HEK293T (cell line): ENCODE data around the gene MARS1.

Experiments used
- CTCF ChIA-PET: fragments of 350-600 bp; formaldehyde crosslinking; extraction: SDS; loops from one replicate; lab custom pipeline; 2021; ENCODE audit warnings: antibody characterized with exemption, inconsistent platforms; lab: Yijun Ruan, JAX
- POLR2A ChIA-PET: fragments of 350-600 bp; formaldehyde crosslinking; extraction: SDS; loops from one replicate; lab custom pipeline; 2020; ENCODE audit warnings: antibody characterized with exemption, inconsistent platforms; lab: Yijun Ruan, JAX
- DNase-seq: peaks from one replicate; pipeline ENCODE4 v3.0.0; 2012; ENCODE audit warnings: mixed read lengths; ENCODE audit errors: extremely low spot score
- ARNT ChIP-seq: fragments of 450-650 bp; IDR thresholded peaks from 2 replicates; pipeline ENCODE4 v1.6.1; 2017; ENCODE audit warnings: mild to moderate bottlenecking
- BHLHE40 ChIP-seq: fragments of 450-650 bp; IDR thresholded peaks from 2 replicates; pipeline ENCODE4 v1.6.1; 2016; ENCODE audit warnings: mild to moderate bottlenecking, moderate library complexity, borderline replicate concordance
- CTBP1 ChIP-seq: fragments of 450-650 bp; IDR thresholded peaks from 2 replicates; pipeline ENCODE4 v1.6.1; 2016; ENCODE audit warnings: borderline replicate concordance
- ELF4 ChIP-seq: fragments of 450-650 bp; IDR thresholded peaks from 2 replicates; pipeline ENCODE4 v1.6.1; 2017; ENCODE audit warnings: antibody characterized with exemption
- FOXA1 ChIP-seq: fragments of 450-650 bp; IDR thresholded peaks from 2 replicates; pipeline ENCODE4 v1.6.1; 2016; ENCODE audit warnings: mild to moderate bottlenecking
- FOXK2 ChIP-seq: fragments of 450-650 bp; IDR thresholded peaks from 2 replicates; pipeline ENCODE4 v1.6.1; 2016; ENCODE audit warnings: mild to moderate bottlenecking
- FOXM1 ChIP-seq: fragments of 450-650 bp; IDR thresholded peaks from 2 replicates; pipeline ENCODE4 v1.6.1; 2017; ENCODE audit warnings: mild to moderate bottlenecking, borderline replicate concordance
- HDGF ChIP-seq: fragments of 450-650 bp; IDR thresholded peaks from 2 replicates; pipeline ENCODE4 v1.6.1; 2017; ENCODE audit warnings: antibody characterized with exemption, borderline replicate concordance
- L3MBTL2 ChIP-seq: fragments of 450-650 bp; conservative IDR thresholded peaks from 2 replicates; pipeline ENCODE4 v1.6.1; 2016; ENCODE audit warnings: mild to moderate bottlenecking
- LEF1 ChIP-seq: fragments of 450-650 bp; IDR thresholded peaks from 2 replicates; pipeline ENCODE4 v1.6.1; 2017; ENCODE audit warnings: mild to moderate bottlenecking, borderline replicate concordance
- NFRKB ChIP-seq: fragments of 450-650 bp; IDR thresholded peaks from 2 replicates; pipeline ENCODE4 v1.6.1; 2016; ENCODE audit warnings: mild to moderate bottlenecking, moderate library complexity
- SP1 ChIP-seq: fragments of 450-650 bp; IDR thresholded peaks from 2 replicates; pipeline ENCODE4 v1.6.1; 2017
- SUZ12 ChIP-seq: fragments of 450-650 bp; IDR thresholded peaks from 2 replicates; pipeline ENCODE4 v1.6.1; 2016; ENCODE audit warnings: mild to moderate bottlenecking
- TARDBP ChIP-seq: fragments of 450-650 bp; IDR thresholded peaks from 2 replicates; pipeline ENCODE4 v1.6.1; 2016
- ZNF384 ChIP-seq: fragments of 450-650 bp; IDR thresholded peaks from 2 replicates; pipeline ENCODE4 v1.6.1; 2016
- TF ChIP-seq, protein P1 (sequence below): fragments of 450-650 bp; IDR thresholded peaks from 2 replicates; pipeline ENCODE4 v1.6.1; 2016

MARS1 gene

GRCh38 chr12:57539134-57539768 lies 51.4 kb downstream of the MARS1 start:
- TF ChIP-seq SUZ12 = no peak
- no peak for TF ChIP-seq HDGF
- no peak for TF ChIP-seq L3MBTL2
- no peak for TF ChIP-seq ZNF384
- no peak for TF ChIP-seq FOXM1
- no peak for TF ChIP-seq ARNT
- no peak for TF ChIP-seq BHLHE40
- TF ChIP-seq ELF4 = no peak
- no peak for TF ChIP-seq FOXK2
- no peak for DNase-seq
- CTCF ChIA-PET = interaction anchor here (0.6 kb wide), 1 partner anchor 35 kb away, joined by 3 read pairs; no protein-coding TSS in a partner anchor
- POLR2A ChIA-PET = interaction anchor here (0.9 to 3.4 kb wide), 2 partner anchors 16 to 19 kb away, joined by 3 to 12 read pairs; partner anchors contain the start of gene DDIT3

DNA sequence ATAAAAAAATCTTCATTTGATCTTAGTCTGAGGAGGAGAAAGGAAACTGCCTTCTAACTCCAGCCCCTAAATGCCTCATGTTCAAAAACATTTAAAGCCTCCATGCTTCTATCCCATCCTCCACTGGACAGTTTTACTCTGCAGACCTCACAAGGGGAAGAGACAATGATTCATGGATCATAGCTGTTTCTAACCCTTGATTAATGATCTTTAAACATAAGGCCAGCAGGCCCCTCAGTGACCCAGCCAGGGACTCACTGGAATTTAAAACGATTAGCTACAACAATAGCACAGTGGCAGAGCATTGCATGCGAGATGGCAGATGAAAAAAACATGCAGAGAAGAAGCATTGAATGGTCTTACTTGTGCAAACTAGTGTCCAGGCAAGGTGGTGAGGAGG lies 53.1 kb downstream of the MARS1 start:
- ChIA-PET CTCF (no interaction called here), POLR2A (interaction anchor here (1.6 kb wide), 1 partner anchor 8 kb away, joined by 4 read pairs; no protein-coding TSS in a partner anchor)
- TF ChIP-seq ZNF384 = no peak
- no peak for DNase-seq

GRCh38 chr12:57541717-57542116 lies 53.8 kb downstream of the MARS1 start:
- CTCF ChIA-PET = no interaction called here
- DNase-seq = no peak
- POLR2A ChIA-PET = interaction anchor here (1.6 kb wide), 1 partner anchor 9 kb away, joined by 4 read pairs; no protein-coding TSS in a partner anchor
- TF ChIP-seq CTBP1 = no peak
- TF ChIP-seq HDGF = no peak
- TF ChIP-seq FOXK2 = no peak
- no peak for TF ChIP-seq TARDBP

DNA sequence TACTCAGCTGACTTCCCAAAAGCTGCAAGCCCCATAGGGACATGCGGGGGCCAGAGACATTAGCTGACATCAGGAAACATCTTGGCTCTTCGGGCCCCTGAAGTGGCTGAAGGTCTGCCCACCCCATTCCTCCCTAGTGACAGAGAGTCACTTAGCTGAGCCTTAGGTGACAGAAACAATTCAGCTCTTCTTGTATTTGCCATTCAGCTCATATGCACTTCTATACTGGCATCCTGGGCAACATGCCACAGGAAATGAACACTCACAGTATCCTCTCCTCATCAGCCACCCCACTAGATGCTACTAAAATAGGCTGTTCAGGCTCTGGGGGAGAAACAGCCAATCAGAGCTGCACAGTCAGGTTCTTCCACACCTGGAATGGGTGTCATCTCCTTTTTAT lies 55.7 kb downstream of the MARS1 start:
- POLR2A ChIA-PET = interaction anchor here (0.9 to 1.6 kb wide), 2 partner anchors 23 to 24 kb away, joined by 3 to 4 read pairs; partner anchors contain the start of gene DDIT3
- TF ChIP-seq NFRKB (no peak), FOXA1 (no peak)
- CTCF ChIA-PET = no interaction called here
- DNase-seq = no peak

DNA sequence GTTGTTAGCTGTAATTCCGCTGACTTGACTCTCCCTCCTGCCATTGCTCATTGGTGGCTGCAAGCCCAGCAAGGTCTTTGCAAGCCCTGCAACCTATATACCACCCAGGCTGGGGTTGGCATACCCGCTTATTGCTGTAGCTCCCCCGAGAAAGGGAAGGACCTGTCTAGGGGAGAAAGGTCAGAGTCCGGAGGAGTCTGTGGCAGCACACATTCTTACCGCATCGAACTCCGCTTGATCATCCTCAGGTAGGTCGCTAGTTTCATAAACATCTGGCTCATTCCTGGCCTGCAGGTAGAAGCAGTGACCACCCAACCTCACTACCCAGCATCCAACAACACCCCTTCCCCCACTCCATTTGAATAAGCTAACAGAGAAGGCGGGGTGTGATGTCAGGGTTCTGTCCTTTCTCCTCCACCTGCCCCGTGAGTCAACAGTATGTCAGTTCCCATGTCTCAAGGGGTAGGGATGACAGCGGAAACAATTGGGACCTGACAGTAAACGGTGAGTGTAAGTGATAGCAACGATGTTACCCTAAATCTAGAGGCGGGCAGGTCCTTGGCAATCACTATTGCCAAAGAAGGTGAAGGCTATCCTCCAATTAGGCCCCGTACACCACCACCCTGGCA lies 58.1 kb downstream of the MARS1 start:
- TF ChIP-seq BHLHE40 (no peak), FOXM1 (no peak), SP1 (no peak), CTBP1 (no peak), NFRKB (no peak), FOXA1 (no peak), ELF4 (no peak), L3MBTL2 (no peak), ZNF384 (no peak), FOXK2 (no peak), LEF1 (no peak), HDGF (no peak), SUZ12 (no peak)
- TF ChIP-seq, protein P1, sequence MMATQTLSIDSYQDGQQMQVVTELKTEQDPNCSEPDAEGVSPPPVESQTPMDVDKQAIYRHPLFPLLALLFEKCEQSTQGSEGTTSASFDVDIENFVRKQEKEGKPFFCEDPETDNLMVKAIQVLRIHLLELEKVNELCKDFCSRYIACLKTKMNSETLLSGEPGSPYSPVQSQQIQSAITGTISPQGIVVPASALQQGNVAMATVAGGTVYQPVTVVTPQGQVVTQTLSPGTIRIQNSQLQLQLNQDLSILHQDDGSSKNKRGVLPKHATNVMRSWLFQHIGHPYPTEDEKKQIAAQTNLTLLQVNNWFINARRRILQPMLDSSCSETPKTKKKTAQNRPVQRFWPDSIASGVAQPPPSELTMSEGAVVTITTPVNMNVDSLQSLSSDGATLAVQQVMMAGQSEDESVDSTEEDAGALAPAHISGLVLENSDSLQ = no peak
- ChIA-PET CTCF (no interaction called here), POLR2A (interaction anchor here (0.7 to 3.1 kb wide), 9 partner anchors 8 to 198 kb away, joined by 3 to 20 read pairs (median 5); partner anchors contain the start of gene DDIT3)
- no peak for DNase-seq

DNA sequence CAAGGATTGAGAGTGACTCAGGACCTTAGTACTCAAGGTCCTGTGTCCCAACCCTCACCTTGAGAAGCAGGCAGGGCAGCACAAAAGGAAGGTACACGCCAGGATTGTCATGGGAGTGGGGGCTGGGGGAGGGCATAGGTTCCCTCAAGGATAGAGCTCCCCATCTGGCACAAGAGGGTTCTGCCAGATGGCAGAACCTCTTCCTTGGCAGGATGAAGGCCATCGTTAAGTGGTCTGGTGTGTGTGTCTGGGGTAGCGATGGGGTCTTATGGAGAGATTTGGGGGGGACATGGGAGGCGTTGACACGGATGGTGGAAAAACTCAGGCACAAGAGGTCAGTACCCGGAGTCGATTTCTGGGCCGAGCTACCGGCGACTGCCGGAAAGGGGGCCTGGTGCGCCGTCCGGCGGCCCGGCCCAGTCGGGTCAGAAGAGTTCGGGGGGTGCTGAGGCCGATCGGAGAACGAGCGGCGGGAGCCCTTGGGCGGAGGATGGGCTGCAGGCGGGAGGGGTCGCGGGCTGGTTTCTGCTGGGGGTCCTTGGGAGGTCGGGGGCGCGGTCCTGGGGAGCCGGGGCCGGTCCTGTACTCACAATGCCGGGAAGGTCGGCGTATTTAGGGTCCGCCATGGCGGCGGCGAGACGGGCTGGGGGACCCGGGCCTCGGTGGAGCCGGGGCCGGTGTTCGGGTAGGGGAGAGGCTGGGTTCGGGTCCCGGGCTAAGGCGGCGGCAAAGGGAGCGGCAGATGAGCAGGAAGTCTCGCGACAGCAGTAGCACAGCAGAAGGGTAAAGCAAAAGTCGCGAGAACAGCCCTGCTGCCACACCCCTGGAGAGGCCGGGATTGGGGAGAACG lies 58.8 kb downstream of the MARS1 start, which contains the start of gene DCTN2:
DCTN2 (minus strand) TSS at position 755 of the 850 bp plus-strand sequence; CDS start at position 626, 129 bp downstream.
- DNase-seq = peak; percentile 99
- TF ChIP-seq FOXA1 (no peak), ARNT (no peak), CTBP1 (no peak), ZNF384 (no peak), L3MBTL2 (0 out of 2 replicates have a peak, but pooled peaks have one; percentile 15), LEF1 (no peak), HDGF (no peak), BHLHE40 (no peak)
- TF ChIP-seq, protein P1 = no peak
- ChIA-PET CTCF (interaction anchor here (0.7 to 1.4 kb wide), 2 partner anchors 37 to 225 kb away, joined by 3 read pairs; partner anchors contain the start of gene METTL1), POLR2A (interaction anchor here (0.6 to 3.1 kb wide), 12 partner anchors 9 to 198 kb away, joined by 3 to 20 read pairs (median 4); partner anchors contain the start of genes ARHGEF25, DDIT3 and INHBE)
